Type B pancreatic cell (in vitro differentiated cells): Measurements from ENCODE around the gene B3GNT7. TPM values are rescaled to one million over a fixed set of nuclear protein-coding genes. Genes with fewer than 3 reads are reported as not detected.

Experiments used
- DNase-seq: peaks from one replicate; pipeline ENCODE4 v3.0.0; 2021; ENCODE audit warnings: mixed read lengths; ENCODE audit not compliant: unreplicated experiment; ENCODE audit errors: extremely low spot score
- H3K27ac Mint-ChIP-seq: 2 replicates; pipeline ENCODE4 v1.8.0; 2021; ENCODE audit warnings: mild to moderate bottlenecking, mixed read lengths
- H3K27me3 Mint-ChIP-seq: 2 replicates; pipeline ENCODE4 v1.8.0; 2021; ENCODE audit warnings: mixed read lengths
- H3K36me3 Mint-ChIP-seq: 2 replicates; pipeline ENCODE4 v1.8.0; 2021; ENCODE audit warnings: mixed read lengths
- H3K4me1 Mint-ChIP-seq: one replicate; pipeline ENCODE4 v1.8.0; 2021; ENCODE audit warnings: mixed read lengths; ENCODE audit not compliant: unreplicated experiment
- H3K4me3 Mint-ChIP-seq: 2 replicates; pipeline ENCODE4 v1.8.0; 2021; ENCODE audit warnings: mild to moderate bottlenecking, mixed read lengths
- H3K9me3 Mint-ChIP-seq: 2 replicates; pipeline ENCODE4 v1.8.0; 2021; ENCODE audit warnings: mixed read lengths
- total RNA-seq: library from RNA; stranded (reverse); gene quantifications from 2 replicates; pipeline ENCODE4 v1.2.1, GENCODE V29; 2021; ENCODE audit warnings: low replicate concordance
- TF ChIP-seq, protein P1 (sequence below): fragments of 200-600 bp; sonication (generic); conservative IDR thresholded peaks from 2 replicates; pipeline ENCODE4 v1.5.0; 2021; ENCODE audit warnings: antibody characterized with exemption, mild to moderate bottlenecking

Gene B3GNT7
- total RNA-seq, 1 donor from 2014 or later = 6.8 TPM

DNA sequence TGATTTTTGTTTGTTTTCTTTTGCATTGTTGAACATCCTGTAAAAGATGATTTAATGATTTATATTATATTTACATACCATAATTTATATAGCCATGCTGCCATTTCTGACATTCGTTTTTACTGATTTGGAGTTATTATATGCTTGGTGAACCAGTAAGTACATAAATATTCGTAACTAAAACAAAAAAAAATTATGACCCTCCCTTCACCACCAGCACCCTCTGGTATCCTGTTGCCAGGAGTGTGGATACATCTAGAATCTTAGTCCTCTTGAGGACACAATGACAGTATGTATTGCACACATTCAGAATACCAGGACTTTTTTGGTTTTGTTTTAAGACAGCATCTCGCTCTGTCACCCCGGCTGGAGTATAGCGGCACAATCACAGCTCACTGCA, 43.9 kb upstream of the B3GNT7 start:
- Mint-ChIP-seq H3K36me3 (peaks cover 8% of the 10 kb centered on the region), H3K4me3 (no peak overlapping the region), H3K27me3 (no peaks in the 10 kb centered on the region), H3K9me3 (peaks cover 4% of the 10 kb centered on the region), H3K27ac (no peak overlapping the region), H3K4me1 (peaks cover 27% of the 10 kb centered on the region)
- no peak for DNase-seq
- TF ChIP-seq, protein P1, sequence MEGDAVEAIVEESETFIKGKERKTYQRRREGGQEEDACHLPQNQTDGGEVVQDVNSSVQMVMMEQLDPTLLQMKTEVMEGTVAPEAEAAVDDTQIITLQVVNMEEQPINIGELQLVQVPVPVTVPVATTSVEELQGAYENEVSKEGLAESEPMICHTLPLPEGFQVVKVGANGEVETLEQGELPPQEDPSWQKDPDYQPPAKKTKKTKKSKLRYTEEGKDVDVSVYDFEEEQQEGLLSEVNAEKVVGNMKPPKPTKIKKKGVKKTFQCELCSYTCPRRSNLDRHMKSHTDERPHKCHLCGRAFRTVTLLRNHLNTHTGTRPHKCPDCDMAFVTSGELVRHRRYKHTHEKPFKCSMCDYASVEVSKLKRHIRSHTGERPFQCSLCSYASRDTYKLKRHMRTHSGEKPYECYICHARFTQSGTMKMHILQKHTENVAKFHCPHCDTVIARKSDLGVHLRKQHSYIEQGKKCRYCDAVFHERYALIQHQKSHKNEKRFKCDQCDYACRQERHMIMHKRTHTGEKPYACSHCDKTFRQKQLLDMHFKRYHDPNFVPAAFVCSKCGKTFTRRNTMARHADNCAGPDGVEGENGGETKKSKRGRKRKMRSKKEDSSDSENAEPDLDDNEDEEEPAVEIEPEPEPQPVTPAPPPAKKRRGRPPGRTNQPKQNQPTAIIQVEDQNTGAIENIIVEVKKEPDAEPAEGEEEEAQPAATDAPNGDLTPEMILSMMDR = no peak

DNA sequence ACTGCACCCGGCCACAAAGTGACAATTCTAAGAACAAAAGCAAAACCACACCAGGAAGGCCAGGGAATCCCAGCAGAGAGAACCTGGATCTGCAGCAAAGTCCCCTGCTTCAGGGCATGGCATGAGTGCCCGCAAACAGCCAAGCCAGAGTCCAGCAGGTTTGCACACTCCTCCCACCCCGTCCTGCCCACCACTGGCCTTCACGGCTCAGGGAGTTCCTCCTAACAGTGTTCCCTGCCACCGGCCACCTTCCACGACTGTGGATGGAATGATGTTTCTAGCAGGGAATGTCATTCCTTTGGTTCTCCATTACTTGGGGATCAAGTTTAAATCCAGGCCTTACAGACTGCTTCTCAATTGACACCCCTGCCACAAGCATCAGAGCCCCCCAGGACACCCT, 42.0 kb upstream of the B3GNT7 start:
- no peak overlapping the region for H3K27ac Mint-ChIP-seq

DNA sequence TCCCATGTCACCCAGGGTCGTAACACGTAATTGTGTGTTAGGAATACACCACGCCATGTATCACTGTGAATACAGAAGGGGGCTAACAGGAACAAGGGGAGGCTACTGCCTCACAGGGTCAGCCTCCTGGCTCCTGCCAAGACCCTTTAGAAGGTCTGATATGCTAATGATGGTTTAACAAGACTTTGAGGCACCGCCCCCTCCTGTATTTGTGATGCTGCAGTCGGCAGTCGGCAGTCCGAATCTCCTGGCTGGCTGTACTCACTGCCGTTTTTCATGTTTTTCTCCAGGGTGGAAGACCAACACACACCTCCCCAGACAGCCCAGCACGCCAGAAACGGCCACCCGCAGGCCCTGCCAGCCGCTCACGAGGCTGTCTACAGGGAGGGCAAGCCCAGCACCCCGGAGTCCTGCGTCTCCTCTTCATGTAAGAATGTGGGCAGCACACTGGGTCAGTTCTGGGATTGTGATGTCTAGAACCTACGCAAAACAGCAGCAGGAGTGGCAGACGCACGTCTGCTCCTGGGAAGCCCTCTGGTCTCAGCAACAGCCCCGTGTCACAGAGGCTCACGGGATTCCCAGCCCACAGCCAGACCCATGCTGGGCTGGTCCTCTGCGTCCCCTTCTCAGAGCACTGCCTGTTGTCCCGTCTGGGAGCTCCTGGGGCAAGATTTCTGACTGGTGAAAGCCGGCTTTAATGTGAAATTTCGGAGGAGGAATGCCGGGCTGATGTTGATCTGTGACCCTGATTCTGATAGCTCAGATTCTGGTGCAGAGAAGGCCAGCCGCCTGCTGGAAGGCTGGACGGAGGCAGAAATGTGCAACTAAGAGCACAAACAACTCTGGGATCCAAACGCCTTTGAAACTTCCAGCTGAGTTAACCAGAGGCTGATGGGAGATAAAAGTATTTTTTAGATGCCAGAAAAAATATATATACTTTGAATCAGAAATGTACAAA, 39.7 kb upstream of the B3GNT7 start:
- Mint-ChIP-seq H3K36me3 (peaks cover 4% of the 10 kb centered on the region), H3K27ac (no peak overlapping the region), H3K27me3 (no peaks in the 10 kb centered on the region), H3K9me3 (no peaks in the 10 kb centered on the region), H3K4me1 (peaks cover 15% of the 10 kb centered on the region), H3K4me3 (no peak overlapping the region)
- TF ChIP-seq, protein P1 = peak; percentile 19
- DNase-seq = no peak

More for the DNA sequence above, 42.0 kb upstream of the B3GNT7 start:
- TF ChIP-seq, protein P1 = no peak
- Mint-ChIP-seq H3K36me3 (no peaks in the 10 kb centered on the region), H3K27me3 (no peaks in the 10 kb centered on the region), H3K4me3 (no peak overlapping the region), H3K4me1 (peaks cover 15% of the 10 kb centered on the region), H3K9me3 (peaks cover 4% of the 10 kb centered on the region)
- DNase-seq = no peak

DNA sequence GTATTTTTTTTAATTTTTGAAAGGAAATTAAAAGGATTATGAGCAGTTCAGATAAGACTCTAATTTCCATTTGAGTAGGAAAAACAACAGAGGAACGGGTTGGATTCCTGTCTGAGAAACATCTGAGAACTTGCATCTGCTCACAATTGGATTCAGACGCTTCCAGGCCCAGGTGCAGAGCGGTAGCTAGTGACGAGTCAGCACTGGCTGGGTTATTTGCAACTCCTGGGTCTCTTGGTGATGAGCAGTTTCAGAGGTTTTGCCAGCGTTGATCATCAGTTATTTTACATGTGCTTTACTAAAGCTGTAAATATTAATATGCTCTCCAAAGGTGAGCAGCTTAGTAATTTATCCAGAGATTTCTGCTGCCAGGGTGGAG, 39.1 kb upstream of the B3GNT7 start:
- H3K27me3 Mint-ChIP-seq = no peaks in the 10 kb centered on the region
- DNase-seq = no peak
- TF ChIP-seq, protein P1 = no peak
- no peak overlapping the region for H3K4me3 Mint-ChIP-seq
- no peaks in the 10 kb centered on the region for H3K9me3 Mint-ChIP-seq
- no peak overlapping the region for H3K27ac Mint-ChIP-seq
- H3K36me3 Mint-ChIP-seq = peaks cover 4% of the 10 kb centered on the region
- H3K4me1 Mint-ChIP-seq = peaks cover 15% of the 10 kb centered on the region

DNA sequence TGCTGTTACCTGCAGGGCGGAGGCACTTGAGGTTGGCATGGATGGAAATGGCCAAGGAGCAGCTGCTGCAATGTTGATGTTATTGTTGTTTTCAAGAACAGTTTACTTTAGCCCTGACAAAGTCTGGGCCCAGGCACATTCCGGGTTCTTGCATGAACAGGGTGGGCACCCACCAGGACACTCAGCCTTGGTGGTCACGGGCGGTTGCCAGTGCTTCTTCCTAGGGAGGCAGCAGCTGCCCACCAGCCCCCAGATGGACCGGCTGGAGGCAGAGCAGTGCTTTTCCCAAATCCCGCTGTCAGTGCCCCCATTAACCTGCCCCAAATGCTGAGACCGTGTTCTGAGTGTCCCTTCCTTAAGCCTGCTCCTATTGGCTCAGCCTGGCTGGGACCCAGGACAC, 38.5 kb upstream of the B3GNT7 start:
- no peak for DNase-seq
- H3K9me3 Mint-ChIP-seq = no peaks in the 10 kb centered on the region
- peaks cover 15% of the 10 kb centered on the region for H3K4me1 Mint-ChIP-seq
- peaks cover 4% of the 10 kb centered on the region for H3K36me3 Mint-ChIP-seq
- H3K27me3 Mint-ChIP-seq = no peaks in the 10 kb centered on the region
- no peak overlapping the region for H3K4me3 Mint-ChIP-seq
- H3K27ac Mint-ChIP-seq = no peak overlapping the region
- TF ChIP-seq, protein P1 = no peak
